IPS-18a (cell line): ENCODE data around the gene GGCX.

ENCODE experiments used
- H3K27ac ChIP-seq: one replicate; pipeline ENCODE4 v1.5.1; 2013; ENCODE audit warnings: low read length
- H3K27me3 ChIP-seq: one replicate; pipeline ENCODE4 v1.6.1; 2013; ENCODE audit warnings: mild to moderate bottlenecking, low read length; ENCODE audit not compliant: control insufficient read depth, insufficient read depth
- H3K36me3 ChIP-seq: one replicate; pipeline ENCODE4 v1.6.1; 2013; ENCODE audit warnings: low read depth, low read length; ENCODE audit not compliant: control insufficient read depth
- H3K4me1 ChIP-seq: one replicate; pipeline ENCODE4 v1.6.1; 2013; ENCODE audit warnings: low read depth, low read length; ENCODE audit not compliant: control insufficient read depth
- H3K4me3 ChIP-seq: one replicate; pipeline ENCODE4 v1.5.1; 2013; ENCODE audit warnings: low read length
- H3K9ac ChIP-seq: one replicate; pipeline ENCODE4 v1.6.1; 2013; ENCODE audit warnings: mild to moderate bottlenecking, low read length, moderate library complexity
- H3K9me3 ChIP-seq: one replicate; pipeline ENCODE4 v1.6.1; 2013; ENCODE audit warnings: low read depth, low read length; ENCODE audit not compliant: control insufficient read depth

GGCX gene

GRCh38 chr2:85534881-85535280 lies 26.4 kb downstream of the GGCX start:
- Histone ChIP-seq H3K36me3 (no peaks in the 10 kb centered on the region), H3K4me1 (peaks cover 10% of the 10 kb centered on the region), H3K27me3 (no peaks in the 10 kb centered on the region), H3K27ac (no peak overlapping the region), H3K4me3 (no peak overlapping the region), H3K9ac (no peak overlapping the region), H3K9me3 (no peaks in the 10 kb centered on the region)

GRCh38 chr2:85534099-85534498 lies 27.2 kb downstream of the GGCX start:
- no peak overlapping the region for H3K9ac ChIP-seq
- H3K27ac ChIP-seq, result no peak overlapping the region
- no peak overlapping the region for H3K4me3 ChIP-seq
- no peaks in the 10 kb centered on the region for H3K36me3 ChIP-seq
- peaks cover 10% of the 10 kb centered on the region for H3K4me1 ChIP-seq
- no peaks in the 10 kb centered on the region for H3K27me3 ChIP-seq
- H3K9me3 ChIP-seq, result no peaks in the 10 kb centered on the region

GRCh38 chr2:85531589-85531988 lies 29.7 kb downstream of the GGCX start:
- Histone ChIP-seq H3K4me3 (no peak overlapping the region), H3K27me3 (no peaks in the 10 kb centered on the region), H3K36me3 (no peaks in the 10 kb centered on the region), H3K4me1 (no peaks in the 10 kb centered on the region), H3K27ac (no peak overlapping the region), H3K9me3 (no peaks in the 10 kb centered on the region), H3K9ac (no peak overlapping the region)

GRCh38 chr2:85529809-85530208 lies 31.5 kb downstream of the GGCX start:
- Histone ChIP-seq H3K36me3 (no peaks in the 10 kb centered on the region), H3K27me3 (no peaks in the 10 kb centered on the region), H3K9me3 (no peaks in the 10 kb centered on the region), H3K4me3 (no peak overlapping the region), H3K4me1 (peaks cover 3% of the 10 kb centered on the region), H3K9ac (no peak overlapping the region), H3K27ac (no peak overlapping the region)

- peaks cover 3% of the 10 kb centered on the region for H3K4me1 ChIP-seq
- H3K9me3 ChIP-seq, result no peaks in the 10 kb centered on the region
- no peaks in the 10 kb centered on the region for H3K27me3 ChIP-seq
- no peak overlapping the region for H3K9ac ChIP-seq
- no peaks in the 10 kb centered on the region for H3K36me3 ChIP-seq
- no peak overlapping the region for H3K27ac ChIP-seq
- H3K4me3 ChIP-seq, result no peak overlapping the region
These were observed 32.9 kb downstream of the GGCX start for GRCh38 chr2:85528355-85528754.

- no peak overlapping the region for H3K4me3 ChIP-seq
- H3K9ac ChIP-seq, result no peak overlapping the region
- no peak overlapping the region for H3K27ac ChIP-seq
- peaks cover 3% of the 10 kb centered on the region for H3K4me1 ChIP-seq
- H3K27me3 ChIP-seq, result no peaks in the 10 kb centered on the region
- no peaks in the 10 kb centered on the region for H3K36me3 ChIP-seq
- no peaks in the 10 kb centered on the region for H3K9me3 ChIP-seq
These were observed 33.5 kb downstream of the GGCX start for GRCh38 chr2:85527787-85528186.

GRCh38 chr2:85525567-85525966 lies 35.7 kb downstream of the GGCX start:
- Histone ChIP-seq H3K4me3 (no peak overlapping the region), H3K27me3 (no peaks in the 10 kb centered on the region), H3K36me3 (no peaks in the 10 kb centered on the region), H3K9ac (no peak overlapping the region), H3K27ac (no peak overlapping the region), H3K9me3 (no peaks in the 10 kb centered on the region), H3K4me1 (peaks cover 3% of the 10 kb centered on the region)

- Histone ChIP-seq H3K27ac (no peak overlapping the region), H3K27me3 (no peaks in the 10 kb centered on the region), H3K4me3 (no peak overlapping the region), H3K36me3 (no peaks in the 10 kb centered on the region), H3K9me3 (no peaks in the 10 kb centered on the region), H3K9ac (no peak overlapping the region), H3K4me1 (peaks cover 3% of the 10 kb centered on the region)
These were observed 36.3 kb downstream of the GGCX start for GRCh38 chr2:85525029-85525428.

- no peaks in the 10 kb centered on the region for H3K9me3 ChIP-seq
- no peak overlapping the region for H3K4me3 ChIP-seq
- H3K27me3 ChIP-seq, result no peaks in the 10 kb centered on the region
- H3K36me3 ChIP-seq, result no peaks in the 10 kb centered on the region
- peaks cover 3% of the 10 kb centered on the region for H3K4me1 ChIP-seq
- H3K27ac ChIP-seq, result no peak overlapping the region
- H3K9ac ChIP-seq, result no peak overlapping the region
These were observed 36.9 kb downstream of the GGCX start for GRCh38 chr2:85524336-85524908.

- Histone ChIP-seq H3K27me3 (no peaks in the 10 kb centered on the region), H3K4me3 (no peak overlapping the region), H3K9ac (no peak overlapping the region), H3K27ac (no peak overlapping the region), H3K36me3 (no peaks in the 10 kb centered on the region), H3K4me1 (peaks cover 3% of the 10 kb centered on the region), H3K9me3 (no peaks in the 10 kb centered on the region)
These were observed 37.4 kb downstream of the GGCX start for GRCh38 chr2:85523903-85524335.

- Histone ChIP-seq H3K4me3 (no peak overlapping the region), H3K27me3 (no peaks in the 10 kb centered on the region), H3K4me1 (peaks cover 3% of the 10 kb centered on the region), H3K9ac (no peak overlapping the region), H3K27ac (no peak overlapping the region), H3K36me3 (no peaks in the 10 kb centered on the region), H3K9me3 (no peaks in the 10 kb centered on the region)
These were observed 38.0 kb downstream of the GGCX start for GRCh38 chr2:85523062-85523902.
